ENCODE results near the gene GPR18.

The GPR18 gene

DNA sequence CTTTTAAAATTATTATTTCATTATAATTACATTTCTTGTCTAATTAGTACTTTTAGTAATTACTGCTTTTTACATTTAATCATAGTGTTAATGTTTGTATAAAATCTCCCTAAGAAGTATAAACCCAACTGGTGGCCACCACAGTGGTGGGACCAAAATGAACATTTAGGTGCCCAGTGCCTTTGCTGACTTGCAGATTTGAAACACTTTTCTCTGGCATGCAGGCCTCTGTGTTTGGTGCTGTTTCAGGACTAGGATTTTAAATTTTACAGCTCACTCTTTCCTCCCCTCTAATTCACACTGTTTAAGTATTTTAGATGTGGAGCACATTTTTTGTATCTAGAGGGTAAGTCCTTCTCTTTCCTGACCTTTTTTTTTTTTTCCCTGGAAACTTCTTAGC lies 40.1 kb downstream of the GPR18 start:
- Histone ChIP-seq H3K27ac (ENCODE audit: low read length, poor library complexity, severe bottlenecking) (no peak overlapping the region), H3K9me3 (ENCODE audit: control insufficient read depth, low read length) (no peaks in the 10 kb centered on the region), H3K4ac (ENCODE audit: low read depth in 1 of 2, low read length in 2 of 2) (no peak overlapping the region), H3K9ac (ENCODE audit: low read length) (peak overlapping the region; percentile 4), H2BK12ac (ENCODE audit: low read length in 2 of 2) (no peak overlapping the region), H3K18ac (ENCODE audit: low read depth in 1 of 2, low read length in 2 of 2) (no peak overlapping the region), H3K36me3 (ENCODE audit: control insufficient read depth in 1 of 2, insufficient read depth in 2 of 2, low read depth in 1 of 2, low read length in 2 of 2) (peaks cover 0 to 10% of the 10 kb centered on the region in 2 experiments), H2BK15ac (ENCODE audit: low read depth, poor library complexity, severe bottlenecking) (no peak overlapping the region), H4K8ac (ENCODE audit: low read length) (no peak overlapping the region), H3K79me1 (replicated peaks; ENCODE audit: low read length, poor library complexity, severe bottlenecking) (peaks cover 22% of the 10 kb centered on the region), H2AK5ac (ENCODE audit: low read length, severe bottlenecking) (no peak overlapping the region), H3K4me3 (ENCODE audit: insufficient read depth in 1 of 2, low read depth in 1 of 2, low read length in 2 of 2) (no peak overlapping the region), H2BK5ac (ENCODE audit: low read depth, low read length, poor library complexity, severe bottlenecking) (no peak overlapping the region), H3K14ac (ENCODE audit: low read length in 2 of 2) (no peak overlapping the region), H3K23ac (ENCODE audit: low read length in 2 of 2) (no peak overlapping the region), H3K27me3 (ENCODE audit: control insufficient read depth in 1 of 2, insufficient read depth in 1 of 2, low read length in 2 of 2) (no peaks in the 10 kb centered on the region), H2AFZ (ENCODE audit: low read depth, low read length) (no peak overlapping the region), H3K4me2 (ENCODE audit: low read length, poor library complexity, severe bottlenecking) (no peak overlapping the region), H4K91ac (ENCODE audit: low read length) (no peak overlapping the region), H3K4me1 (ENCODE audit: control insufficient read depth, insufficient read depth, low read depth, low read length) (peaks cover 7% of the 10 kb centered on the region), H2BK120ac (ENCODE audit: low read depth, low read length) (no peak overlapping the region)
- DNase-seq, result no peak

DNA sequence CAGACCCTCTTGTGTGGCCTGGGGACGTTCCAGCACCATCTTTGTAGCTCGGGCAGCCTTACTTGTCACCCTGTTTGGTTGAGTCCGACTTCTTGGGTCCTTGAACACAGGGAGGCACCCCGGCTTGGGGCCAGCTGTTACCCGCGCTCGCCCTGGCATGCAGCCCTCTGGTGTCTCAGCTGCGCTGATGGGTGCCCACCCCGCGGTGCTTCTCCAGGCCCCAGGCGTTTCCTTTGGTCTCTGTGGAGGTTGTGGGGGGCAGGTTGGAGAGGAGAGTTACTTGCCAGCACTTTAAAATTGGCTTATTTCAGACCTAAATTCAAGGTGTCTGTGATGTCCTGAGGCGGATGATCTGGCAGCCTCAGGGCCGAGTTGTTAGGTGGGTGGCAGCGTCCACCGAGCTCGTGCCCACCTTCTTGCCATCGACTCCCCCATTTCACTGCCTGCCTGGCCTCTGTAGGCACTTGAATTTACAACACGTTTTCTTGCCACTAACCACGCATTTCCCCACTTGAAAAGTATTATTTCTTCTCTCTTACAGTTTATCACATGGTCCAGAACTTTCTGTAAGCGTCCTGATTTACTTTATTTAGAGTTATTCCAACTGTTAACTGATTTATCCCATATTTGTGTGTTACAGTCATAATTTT lies 40.6 kb downstream of the GPR18 start:
- no peak overlapping the region for H3K4me3 ChIP-seq (ENCODE audit: insufficient read depth in 1 of 2, low read depth in 1 of 2, low read length in 2 of 2)
- no peak overlapping the region for H4K91ac ChIP-seq (ENCODE audit: low read length)
- H3K9ac ChIP-seq (ENCODE audit: low read length), result no peak overlapping the region
- H3K14ac ChIP-seq (ENCODE audit: low read length in 2 of 2), result no peak overlapping the region
- peak overlapping the region; percentile 36 for H4K8ac ChIP-seq (ENCODE audit: low read length)
- H3K79me1 ChIP-seq (replicated peaks; ENCODE audit: low read length, poor library complexity, severe bottlenecking), result peaks cover 23% of the 10 kb centered on the region
- DNase-seq, result no peak
- H2BK12ac ChIP-seq (ENCODE audit: low read length in 2 of 2), result no peak overlapping the region
- H3K9me3 ChIP-seq (ENCODE audit: control insufficient read depth, low read length), result no peaks in the 10 kb centered on the region
- H2BK15ac ChIP-seq (ENCODE audit: low read depth, poor library complexity, severe bottlenecking), result no peak overlapping the region
- H3K18ac ChIP-seq (ENCODE audit: low read depth in 1 of 2, low read length in 2 of 2), result no peak overlapping the region
- no peaks in the 10 kb centered on the region for H3K27me3 ChIP-seq (ENCODE audit: control insufficient read depth in 1 of 2, insufficient read depth in 1 of 2, low read length in 2 of 2)
- H3K4me2 ChIP-seq (ENCODE audit: low read length, poor library complexity, severe bottlenecking), result no peak overlapping the region
- no peak overlapping the region for H3K23ac ChIP-seq (ENCODE audit: low read length in 2 of 2)
- no peak overlapping the region for H2AFZ ChIP-seq (ENCODE audit: low read depth, low read length)
- peaks cover 0 to 10% of the 10 kb centered on the region in 2 experiments for H3K36me3 ChIP-seq (ENCODE audit: control insufficient read depth in 1 of 2, insufficient read depth in 2 of 2, low read depth in 1 of 2, low read length in 2 of 2)
- no peak overlapping the region for H2BK120ac ChIP-seq (ENCODE audit: low read depth, low read length)
- H2BK5ac ChIP-seq (ENCODE audit: low read depth, low read length, poor library complexity, severe bottlenecking), result no peak overlapping the region
- H3K4ac ChIP-seq (ENCODE audit: low read depth in 1 of 2, low read length in 2 of 2), result no peak overlapping the region
- peaks cover 7% of the 10 kb centered on the region for H3K4me1 ChIP-seq (ENCODE audit: control insufficient read depth, insufficient read depth, low read depth, low read length)
- 94% methylated on average over 18 of the region's 20 CpGs for WGBS
- no peak overlapping the region for H3K27ac ChIP-seq (ENCODE audit: low read length, poor library complexity, severe bottlenecking)
- no peak overlapping the region for H2AK5ac ChIP-seq (ENCODE audit: low read length, severe bottlenecking)

DNA sequence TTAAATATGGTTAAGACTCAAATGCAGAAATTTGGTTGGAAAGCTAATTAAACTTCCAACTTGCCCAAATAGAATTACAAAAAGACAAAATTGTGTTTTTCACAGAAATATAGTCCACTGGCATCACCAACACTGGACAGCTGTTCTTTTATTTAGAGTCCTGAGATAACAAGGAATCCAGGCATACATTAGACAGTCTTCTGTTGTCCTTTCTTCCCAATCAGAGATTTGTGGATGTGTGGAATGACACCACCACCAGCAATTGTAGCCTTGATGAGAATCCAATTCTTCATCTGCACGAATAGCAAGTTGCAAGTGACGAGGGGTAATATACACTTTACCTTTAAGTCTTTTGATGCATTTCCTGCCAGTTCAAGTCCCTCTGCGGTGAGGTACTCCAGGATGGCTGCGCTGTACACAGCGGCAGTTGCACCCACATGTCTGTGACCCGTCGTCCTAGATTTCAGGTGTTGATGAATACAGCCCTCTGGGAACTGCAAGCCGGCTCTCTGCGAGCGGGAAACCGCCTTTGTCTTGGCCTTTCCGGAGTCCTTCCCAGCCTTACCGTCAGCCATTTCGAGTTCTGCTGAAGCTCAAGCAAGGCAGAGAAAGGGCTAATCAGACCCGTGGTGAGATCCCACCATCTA lies 42.9 kb downstream of the GPR18 start:
- Histone ChIP-seq H3K4me1 (ENCODE audit: control insufficient read depth, insufficient read depth, low read depth, low read length) (peaks cover 7% of the 10 kb centered on the region), H3K4me2 (ENCODE audit: low read length, poor library complexity, severe bottlenecking) (no peak overlapping the region), H3K9ac (ENCODE audit: low read length) (no peak overlapping the region), H2BK15ac (ENCODE audit: low read depth, poor library complexity, severe bottlenecking) (no peak overlapping the region), H2BK120ac (ENCODE audit: low read depth, low read length) (no peak overlapping the region), H3K4ac (ENCODE audit: low read depth in 1 of 2, low read length in 2 of 2) (no peak overlapping the region), H2AK5ac (ENCODE audit: low read length, severe bottlenecking) (no peak overlapping the region), H3K23ac (ENCODE audit: low read length in 2 of 2) (no peak overlapping the region), H2BK5ac (ENCODE audit: low read depth, low read length, poor library complexity, severe bottlenecking) (no peak overlapping the region), H3K18ac (ENCODE audit: low read depth in 1 of 2, low read length in 2 of 2) (no peak overlapping the region), H3K9me3 (ENCODE audit: control insufficient read depth, low read length) (no peaks in the 10 kb centered on the region), H3K36me3 (ENCODE audit: control insufficient read depth in 1 of 2, insufficient read depth in 2 of 2, low read depth in 1 of 2, low read length in 2 of 2) (peaks cover 0 to 8% of the 10 kb centered on the region in 2 experiments), H3K27me3 (ENCODE audit: control insufficient read depth in 1 of 2, insufficient read depth in 1 of 2, low read length in 2 of 2) (no peaks in the 10 kb centered on the region), H4K91ac (ENCODE audit: low read length) (no peak overlapping the region), H3K14ac (ENCODE audit: low read length in 2 of 2) (no peak overlapping the region), H3K27ac (ENCODE audit: low read length, poor library complexity, severe bottlenecking) (no peak overlapping the region), H3K79me1 (replicated peaks; ENCODE audit: low read length, poor library complexity, severe bottlenecking) (peaks cover 24% of the 10 kb centered on the region), H2BK12ac (ENCODE audit: low read length in 2 of 2) (no peak overlapping the region), H4K8ac (ENCODE audit: low read length) (no peak overlapping the region), H2AFZ (ENCODE audit: low read depth, low read length) (no peak overlapping the region), H3K4me3 (ENCODE audit: insufficient read depth in 1 of 2, low read depth in 1 of 2, low read length in 2 of 2) (no peak overlapping the region)
- WGBS, result 95% methylated on average over 15 of the region's 15 CpGs
- DNase-seq, result no peak

DNA sequence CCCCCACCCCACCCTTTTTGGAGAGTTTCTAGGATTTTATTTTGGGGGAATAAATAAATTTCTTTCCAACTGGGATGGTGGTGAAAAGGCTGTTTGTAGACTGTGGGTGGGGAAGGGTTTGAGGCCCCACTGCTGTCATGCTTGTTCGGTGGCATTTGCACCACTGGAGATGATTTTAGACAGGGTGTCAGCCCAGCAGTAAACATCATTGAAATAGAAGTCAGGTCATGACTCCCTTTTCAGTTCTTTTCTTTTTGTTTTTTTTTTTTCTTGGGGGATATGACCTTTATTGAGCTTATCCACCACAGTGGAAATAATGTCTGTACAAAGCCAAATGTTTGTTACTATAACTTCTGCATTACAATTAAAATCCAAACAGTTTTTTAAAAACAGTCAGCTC lies 43.4 kb downstream of the GPR18 start:
- H2AK5ac ChIP-seq (ENCODE audit: low read length, severe bottlenecking), result no peak overlapping the region
- no peak overlapping the region for H3K14ac ChIP-seq (ENCODE audit: low read length in 2 of 2)
- peaks cover 24% of the 10 kb centered on the region for H3K79me1 ChIP-seq (replicated peaks; ENCODE audit: low read length, poor library complexity, severe bottlenecking)
- no peak overlapping the region for H3K23ac ChIP-seq (ENCODE audit: low read length in 2 of 2)
- H3K9ac ChIP-seq (ENCODE audit: low read length), result no peak overlapping the region
- no peak overlapping the region for H4K8ac ChIP-seq (ENCODE audit: low read length)
- peaks cover 7% of the 10 kb centered on the region for H3K4me1 ChIP-seq (ENCODE audit: control insufficient read depth, insufficient read depth, low read depth, low read length)
- no peak overlapping the region for H3K4me2 ChIP-seq (ENCODE audit: low read length, poor library complexity, severe bottlenecking)
- no peak overlapping the region for H2BK12ac ChIP-seq (ENCODE audit: low read length in 2 of 2)
- no peak for DNase-seq
- H3K4ac ChIP-seq (ENCODE audit: low read depth in 1 of 2, low read length in 2 of 2), result no peak overlapping the region
- no peak overlapping the region for H3K27ac ChIP-seq (ENCODE audit: low read length, poor library complexity, severe bottlenecking)
- no peak overlapping the region for H3K18ac ChIP-seq (ENCODE audit: low read depth in 1 of 2, low read length in 2 of 2)
- WGBS, result 100% methylated on average over 1 of the region's 1 CpG
- no peak overlapping the region for H2AFZ ChIP-seq (ENCODE audit: low read depth, low read length)
- H3K4me3 ChIP-seq (ENCODE audit: insufficient read depth in 1 of 2, low read depth in 1 of 2, low read length in 2 of 2), result no peak overlapping the region
- H2BK5ac ChIP-seq (ENCODE audit: low read depth, low read length, poor library complexity, severe bottlenecking), result no peak overlapping the region
- no peak overlapping the region for H4K91ac ChIP-seq (ENCODE audit: low read length)
- H2BK15ac ChIP-seq (ENCODE audit: low read depth, poor library complexity, severe bottlenecking), result no peak overlapping the region
- H2BK120ac ChIP-seq (ENCODE audit: low read depth, low read length), result no peak overlapping the region
- H3K9me3 ChIP-seq (ENCODE audit: control insufficient read depth, low read length), result no peaks in the 10 kb centered on the region
- H3K27me3 ChIP-seq (ENCODE audit: control insufficient read depth in 1 of 2, insufficient read depth in 1 of 2, low read length in 2 of 2), result no peaks in the 10 kb centered on the region
- peaks cover 0 to 8% of the 10 kb centered on the region in 2 experiments for H3K36me3 ChIP-seq (ENCODE audit: control insufficient read depth in 1 of 2, insufficient read depth in 2 of 2, low read depth in 1 of 2, low read length in 2 of 2)

All from mesenchymal stem cell (in vitro differentiated cells and primary cell).